Fibroblast of mammary gland (primary cell): ENCODE data around the gene TSPAN12.

Experiments
- DNase-seq: peaks from one replicate; pipeline ENCODE4 v3.0.0-alpha.2; 2010; ENCODE audit warnings: low read depth
- H3K4me3 ChIP-seq: 2 replicates; pipeline ENCODE4 v1.5.1; 2011; ENCODE audit warnings: low read depth, mild to moderate bottlenecking, low read length, moderate library complexity; ENCODE audit not compliant: control insufficient read depth
- TF ChIP-seq, protein P1 (sequence below): conservative IDR thresholded peaks from 2 replicates; pipeline ENCODE4 v1.5.1; 2011; ENCODE audit warnings: low read depth, low read length, inconsistent platforms; ENCODE audit not compliant: control insufficient read depth, insufficient read depth

Gene TSPAN12

DNA sequence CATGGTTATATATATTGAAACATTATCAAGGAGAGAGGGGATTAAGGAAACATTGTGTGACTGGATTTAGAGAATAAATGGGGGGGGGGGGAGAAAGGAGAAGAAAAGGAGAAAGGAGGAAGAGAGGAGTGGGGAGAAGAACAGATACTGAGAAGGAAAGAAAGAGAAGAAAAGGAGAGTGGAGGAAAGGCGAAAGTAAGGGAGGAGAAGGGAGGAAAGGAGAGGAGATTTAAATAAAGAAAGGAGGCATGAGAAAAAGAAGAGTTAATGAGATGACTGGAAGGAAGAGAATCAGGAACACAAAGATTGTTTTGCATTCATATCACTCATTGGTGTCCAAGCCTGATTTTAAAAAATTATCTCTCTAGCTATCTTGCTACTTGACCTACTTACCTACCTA lies 16.1 kb upstream of the TSPAN12 start:
- no peak overlapping the region for H3K4me3 ChIP-seq
- TF ChIP-seq, protein P1, sequence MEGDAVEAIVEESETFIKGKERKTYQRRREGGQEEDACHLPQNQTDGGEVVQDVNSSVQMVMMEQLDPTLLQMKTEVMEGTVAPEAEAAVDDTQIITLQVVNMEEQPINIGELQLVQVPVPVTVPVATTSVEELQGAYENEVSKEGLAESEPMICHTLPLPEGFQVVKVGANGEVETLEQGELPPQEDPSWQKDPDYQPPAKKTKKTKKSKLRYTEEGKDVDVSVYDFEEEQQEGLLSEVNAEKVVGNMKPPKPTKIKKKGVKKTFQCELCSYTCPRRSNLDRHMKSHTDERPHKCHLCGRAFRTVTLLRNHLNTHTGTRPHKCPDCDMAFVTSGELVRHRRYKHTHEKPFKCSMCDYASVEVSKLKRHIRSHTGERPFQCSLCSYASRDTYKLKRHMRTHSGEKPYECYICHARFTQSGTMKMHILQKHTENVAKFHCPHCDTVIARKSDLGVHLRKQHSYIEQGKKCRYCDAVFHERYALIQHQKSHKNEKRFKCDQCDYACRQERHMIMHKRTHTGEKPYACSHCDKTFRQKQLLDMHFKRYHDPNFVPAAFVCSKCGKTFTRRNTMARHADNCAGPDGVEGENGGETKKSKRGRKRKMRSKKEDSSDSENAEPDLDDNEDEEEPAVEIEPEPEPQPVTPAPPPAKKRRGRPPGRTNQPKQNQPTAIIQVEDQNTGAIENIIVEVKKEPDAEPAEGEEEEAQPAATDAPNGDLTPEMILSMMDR = no peak
- DNase-seq = no peak

DNA sequence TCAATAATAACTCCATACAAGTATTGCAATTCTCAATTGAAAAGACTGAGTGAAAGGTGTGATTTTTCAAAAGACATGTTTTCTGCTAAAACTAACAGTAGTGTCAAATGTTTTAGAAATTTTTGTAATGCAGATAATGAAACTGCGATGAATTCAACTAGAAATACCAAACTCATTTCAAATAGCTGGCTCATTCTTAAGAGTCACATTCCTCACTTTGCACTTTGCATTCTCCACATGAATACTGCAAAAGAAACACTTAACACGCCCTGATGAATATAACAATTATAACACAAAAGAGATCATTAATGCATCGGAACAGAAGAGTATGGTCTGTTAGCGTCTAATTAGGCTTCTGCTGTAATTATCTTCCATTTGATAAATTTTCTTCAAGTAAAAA lies 15.5 kb upstream of the TSPAN12 start:
- H3K4me3 ChIP-seq = no peak overlapping the region
- no peak for DNase-seq
- TF ChIP-seq, protein P1 = no peak

DNA sequence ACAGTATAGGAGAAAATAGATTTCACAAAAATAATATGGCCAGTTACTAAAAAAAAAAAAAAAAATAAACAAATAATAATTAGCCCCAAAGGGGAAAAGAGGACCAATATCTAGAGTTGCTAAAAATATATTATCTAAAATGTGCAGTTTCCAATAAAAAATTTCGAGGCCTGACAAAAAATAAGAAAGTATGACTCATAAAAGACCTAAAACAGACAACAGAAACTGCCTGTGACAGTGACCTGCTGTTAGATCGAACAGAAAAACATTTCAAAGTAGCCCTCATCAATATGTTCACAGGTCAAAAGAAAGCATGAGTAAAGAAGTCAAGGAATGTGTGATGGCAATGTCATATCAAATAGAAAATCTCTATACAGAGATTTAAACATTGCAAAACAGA lies 11.8 kb upstream of the TSPAN12 start:
- H3K4me3 ChIP-seq = no peak overlapping the region
- DNase-seq = no peak
- TF ChIP-seq, protein P1 = no peak

DNA sequence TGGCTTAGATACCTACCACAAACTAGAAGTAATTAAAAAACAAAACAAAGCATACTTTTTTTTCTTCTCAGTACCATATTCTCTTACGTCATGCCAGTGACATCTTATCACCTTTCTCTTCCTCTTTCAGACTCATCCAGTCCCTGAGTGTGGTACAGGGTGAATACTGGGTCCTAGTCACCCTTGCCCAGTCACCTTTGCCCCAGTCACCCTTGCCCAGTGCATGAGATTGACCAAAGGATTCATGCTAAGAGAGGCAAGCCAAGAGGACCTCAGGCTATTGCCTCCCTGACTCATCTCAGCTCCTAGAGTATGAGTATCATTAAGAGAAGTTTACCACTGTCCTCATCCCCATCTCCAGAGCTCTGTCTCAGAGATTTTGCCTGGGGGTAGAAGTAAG lies 10.0 kb upstream of the TSPAN12 start:
- TF ChIP-seq, protein P1 = no peak
- no peak for DNase-seq
- H3K4me3 ChIP-seq = no peak overlapping the region

DNA sequence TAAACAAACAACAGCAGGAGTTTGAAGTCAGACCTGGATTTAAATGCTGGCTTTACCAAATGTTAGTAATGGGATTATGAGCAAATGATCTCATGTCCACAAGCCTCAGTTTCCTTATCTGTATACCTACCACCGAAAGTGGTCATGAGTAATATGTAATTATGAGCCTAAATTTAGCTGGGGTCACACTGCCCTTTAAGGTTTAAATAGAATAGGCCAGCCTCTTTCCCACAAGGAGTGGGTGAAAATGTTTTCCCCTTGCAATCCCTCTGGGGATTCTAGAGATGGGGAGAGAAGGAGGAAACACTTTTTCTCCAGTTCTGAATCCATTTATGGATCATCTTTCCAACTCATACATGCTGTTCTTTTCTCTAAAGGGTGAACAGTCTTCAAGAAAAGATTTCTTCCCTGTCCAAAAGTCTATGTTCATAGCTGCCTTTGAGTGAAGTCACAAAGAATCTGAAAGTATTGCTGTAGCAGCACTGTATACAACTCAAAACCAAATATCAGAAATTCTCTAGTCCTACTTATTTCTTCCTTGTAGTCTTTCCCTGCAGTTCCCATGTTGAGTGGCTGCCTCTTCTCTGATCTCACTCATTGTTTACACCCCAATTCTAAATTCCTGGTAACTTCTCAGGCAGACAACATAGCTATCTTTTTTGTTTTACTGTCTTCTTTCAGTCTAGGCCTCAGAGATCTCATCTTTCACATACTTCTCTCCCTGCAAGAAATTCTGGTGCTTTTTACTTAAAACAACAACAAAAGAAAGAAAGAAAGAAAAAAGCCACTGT lies 7.4 kb upstream of the TSPAN12 start:
- H3K4me3 ChIP-seq = no peak overlapping the region
- no peak for DNase-seq
- TF ChIP-seq, protein P1 = no peak

DNA sequence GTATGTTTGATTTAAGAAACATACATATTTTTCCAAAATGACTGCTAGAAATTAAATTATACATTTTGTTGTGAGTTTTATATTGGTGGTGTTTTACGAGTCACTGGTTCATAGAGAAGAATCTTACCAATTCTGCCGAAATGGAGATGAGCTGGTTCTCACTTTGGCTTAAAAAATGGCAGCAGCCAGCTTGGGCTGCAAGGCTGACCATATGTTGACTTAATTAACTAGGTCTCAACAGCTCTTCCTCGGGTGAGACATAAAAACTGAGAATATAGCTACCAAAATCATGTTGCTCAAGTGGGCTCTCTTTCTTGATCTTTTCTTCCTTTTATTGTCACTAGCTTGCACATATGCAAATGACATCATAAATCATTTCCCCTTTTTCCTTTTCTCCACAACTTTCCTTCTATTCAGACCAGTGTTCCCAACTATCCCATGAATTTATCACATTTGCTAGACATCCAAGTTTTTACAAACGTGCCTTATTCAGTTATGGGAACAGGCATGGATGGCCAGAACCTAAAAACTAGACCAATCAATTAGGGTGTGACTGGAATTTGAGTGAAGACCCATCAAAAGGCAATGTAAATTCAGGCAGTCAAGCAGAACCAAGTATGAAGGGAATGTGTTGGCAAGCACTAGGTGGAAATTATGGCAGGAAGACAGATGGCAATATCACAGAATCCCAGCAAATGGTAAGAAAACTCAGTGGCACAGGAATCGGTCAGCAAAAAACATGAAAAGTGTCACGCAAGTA lies 6.4 kb upstream of the TSPAN12 start:
- no peak for DNase-seq
- TF ChIP-seq, protein P1 = no peak
- H3K4me3 ChIP-seq = no peak overlapping the region
